ENCODE results near the gene ROM1.
"Not testable (repeated sequence)": the region's sequence is repeated elsewhere in the genome, so short reads cannot be mapped to it uniquely, and the experiment has no call there.

The ROM1 gene

DNA sequence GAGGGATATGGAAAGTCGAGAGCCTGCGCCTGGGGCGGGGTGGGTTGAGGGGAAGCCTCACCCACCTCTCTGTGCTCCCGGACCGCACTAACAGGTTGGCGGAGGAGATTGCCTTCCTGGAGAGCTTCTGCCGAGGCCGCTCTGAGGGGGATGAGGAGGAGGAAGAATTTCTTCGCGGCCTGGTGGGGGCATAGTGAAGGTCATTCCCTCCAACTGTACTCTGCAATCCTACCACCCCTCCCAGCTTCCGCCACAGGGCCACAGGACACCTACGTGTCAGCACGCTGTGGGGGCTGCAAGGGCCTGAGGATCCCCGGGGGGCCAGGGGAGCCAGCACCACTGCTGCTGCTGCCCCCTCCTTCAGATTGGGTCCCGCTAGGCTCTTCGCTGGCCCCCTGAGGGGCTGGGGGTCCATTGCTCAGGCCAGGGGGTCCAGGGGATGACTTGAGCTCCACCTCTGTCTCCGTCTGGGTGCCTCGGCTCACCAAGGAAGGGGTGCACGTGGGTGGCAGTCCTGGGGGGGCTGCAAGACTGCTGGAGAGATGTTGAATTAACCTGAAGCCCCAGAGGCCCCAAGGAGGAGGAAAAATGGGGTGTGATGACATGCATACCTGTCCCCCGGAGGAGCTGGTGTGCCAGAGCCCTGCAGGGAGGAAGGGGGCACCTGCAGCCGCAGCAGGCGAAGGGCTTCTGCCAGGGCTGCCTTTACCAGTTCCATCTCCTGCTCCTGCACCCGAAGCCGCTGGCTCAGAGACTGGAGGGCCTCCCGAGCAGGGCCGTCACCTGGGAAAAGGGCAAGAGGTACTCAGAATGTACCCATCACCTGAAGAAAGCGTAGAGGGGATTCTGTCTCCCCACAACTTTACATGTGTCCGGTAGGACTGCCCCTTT, 2.0 kb upstream of the ROM1 start:
- no peak for DNase-seq

- peak; percentile 31 for DNase-seq
These were observed 1.2 kb upstream of the ROM1 start for GRCh38 chr11:62611705-62612365.

- DNase-seq, result no peak
These were observed 278 bp downstream of the ROM1 start for GRCh38 chr11:62613291-62613778.

GRCh38 chr11:62614275-62614674, 1.2 kb downstream of the ROM1 start:
- DNase-seq, result no peak

DNA sequence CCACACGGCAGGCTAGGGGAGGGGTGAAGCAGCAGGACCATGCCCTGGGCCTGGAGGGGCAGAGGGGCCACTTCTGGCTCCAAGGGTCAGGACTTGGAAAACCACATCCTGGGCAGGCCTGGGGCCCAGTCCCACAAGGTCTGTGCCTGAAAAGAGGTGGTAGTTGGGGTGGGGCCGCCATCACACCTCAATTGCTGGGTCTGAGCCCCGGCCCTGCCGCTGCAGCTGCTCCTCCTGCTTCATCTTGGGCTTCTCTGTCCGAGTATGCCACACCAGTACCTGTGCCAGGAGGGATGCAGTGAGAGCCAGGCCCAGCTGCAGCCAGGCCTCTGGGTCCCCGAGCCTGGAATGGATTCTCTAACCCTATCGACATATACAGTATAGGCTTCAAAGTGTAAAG, 2.5 kb downstream of the ROM1 start:
- DNase-seq, result no peak

GRCh38 chr11:62616957-62617356, 3.9 kb downstream of the ROM1 start:
- DNase-seq, result not testable (repeated sequence)

DNA sequence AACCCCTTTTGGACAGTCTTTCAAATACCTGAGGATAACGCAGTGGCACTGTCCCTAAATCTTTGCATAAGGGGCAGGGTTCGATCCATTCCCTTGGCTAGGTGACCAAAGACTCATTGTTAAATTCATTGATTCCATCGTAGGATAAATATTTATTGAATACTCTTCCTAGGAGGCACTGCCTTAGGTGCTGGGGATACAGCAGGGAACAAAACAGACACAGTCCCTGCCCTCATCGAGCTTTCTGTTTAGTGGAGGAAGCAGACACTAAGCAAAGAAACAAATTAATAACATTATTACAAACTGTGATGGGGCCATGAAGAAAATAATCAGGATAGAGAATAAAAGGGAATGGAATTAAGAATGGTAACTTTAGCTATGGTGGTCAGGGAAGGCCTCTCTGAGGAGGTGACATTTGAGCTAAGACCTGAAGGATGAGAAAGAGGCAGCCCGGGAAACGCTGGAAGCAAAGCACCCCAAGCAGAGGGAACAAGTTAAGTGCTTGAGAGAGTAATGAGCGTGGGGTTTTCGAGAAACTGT, 8.0 kb downstream of the ROM1 start:
- no peak for DNase-seq

- DNase-seq, result peak; percentile 96
These were observed 8.8 kb downstream of the ROM1 start, which contains the start of gene B3GAT3 for GRCh38 chr11:62621567-62622470. Gene B3GAT3, minus strand, starts transcription at chr11:62621986. Its CDS starts 39 bp downstream, at chr11:62621947.

DNA sequence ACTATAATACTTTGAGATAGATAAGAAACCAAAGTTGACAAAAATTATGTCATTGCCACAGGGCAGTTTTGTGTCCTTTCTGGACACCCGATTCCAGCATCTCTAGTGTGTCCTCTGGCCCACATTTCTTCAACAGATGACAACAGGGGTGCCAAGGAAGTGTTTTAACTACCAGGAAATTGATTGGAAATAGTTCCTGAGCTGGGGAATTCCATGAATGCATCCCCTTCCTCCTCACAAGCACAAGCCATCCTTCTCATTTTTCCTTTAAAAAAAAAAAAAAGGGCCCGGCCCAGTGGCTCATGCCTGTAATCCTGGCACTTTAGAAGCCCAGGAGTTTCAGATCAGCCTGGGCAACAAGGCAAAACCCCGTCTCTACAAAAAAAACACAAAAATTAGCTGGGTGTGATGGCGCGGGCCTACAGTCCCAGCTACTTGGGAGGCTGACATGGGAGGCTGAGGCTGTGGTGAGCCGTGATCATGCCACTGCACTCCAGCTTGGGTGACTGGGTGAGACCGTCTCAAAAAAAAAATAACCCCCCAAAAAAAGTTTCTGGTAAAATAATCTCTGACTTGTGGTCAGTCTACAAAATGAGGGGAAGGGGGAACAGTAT, 9.5 kb downstream of the ROM1 start:
- no peak for DNase-seq

DNA sequence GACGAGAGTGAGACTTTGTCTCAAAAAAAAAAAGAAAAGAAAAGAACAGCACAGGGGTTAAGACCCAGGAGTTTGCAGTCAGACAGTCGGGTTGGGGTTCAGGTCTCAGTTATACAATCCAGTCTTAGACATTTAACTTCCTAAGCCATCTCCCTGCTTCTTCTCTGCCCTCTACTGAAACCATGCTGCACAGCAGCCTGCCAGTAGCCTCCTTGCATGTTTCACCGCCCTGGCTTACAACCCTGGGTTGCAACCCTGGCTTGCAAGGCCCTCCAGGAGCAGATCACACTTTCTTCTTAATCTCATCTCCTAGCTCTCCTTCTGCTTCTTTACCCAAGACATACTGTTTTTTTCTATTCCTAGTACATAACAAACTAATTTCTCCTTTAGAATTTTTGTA, 14.7 kb downstream of the ROM1 start:
- no peak for DNase-seq

GRCh38 chr11:62632492-62632891, 19.4 kb downstream of the ROM1 start:
- DNase-seq, result no peak

GRCh38 chr11:62644220-62644619, 31.2 kb downstream of the ROM1 start:
- DNase-seq, result no peak

GRCh38 chr11:62645671-62645945, 32.6 kb downstream of the ROM1 start:
- no peak for DNase-seq

DNA sequence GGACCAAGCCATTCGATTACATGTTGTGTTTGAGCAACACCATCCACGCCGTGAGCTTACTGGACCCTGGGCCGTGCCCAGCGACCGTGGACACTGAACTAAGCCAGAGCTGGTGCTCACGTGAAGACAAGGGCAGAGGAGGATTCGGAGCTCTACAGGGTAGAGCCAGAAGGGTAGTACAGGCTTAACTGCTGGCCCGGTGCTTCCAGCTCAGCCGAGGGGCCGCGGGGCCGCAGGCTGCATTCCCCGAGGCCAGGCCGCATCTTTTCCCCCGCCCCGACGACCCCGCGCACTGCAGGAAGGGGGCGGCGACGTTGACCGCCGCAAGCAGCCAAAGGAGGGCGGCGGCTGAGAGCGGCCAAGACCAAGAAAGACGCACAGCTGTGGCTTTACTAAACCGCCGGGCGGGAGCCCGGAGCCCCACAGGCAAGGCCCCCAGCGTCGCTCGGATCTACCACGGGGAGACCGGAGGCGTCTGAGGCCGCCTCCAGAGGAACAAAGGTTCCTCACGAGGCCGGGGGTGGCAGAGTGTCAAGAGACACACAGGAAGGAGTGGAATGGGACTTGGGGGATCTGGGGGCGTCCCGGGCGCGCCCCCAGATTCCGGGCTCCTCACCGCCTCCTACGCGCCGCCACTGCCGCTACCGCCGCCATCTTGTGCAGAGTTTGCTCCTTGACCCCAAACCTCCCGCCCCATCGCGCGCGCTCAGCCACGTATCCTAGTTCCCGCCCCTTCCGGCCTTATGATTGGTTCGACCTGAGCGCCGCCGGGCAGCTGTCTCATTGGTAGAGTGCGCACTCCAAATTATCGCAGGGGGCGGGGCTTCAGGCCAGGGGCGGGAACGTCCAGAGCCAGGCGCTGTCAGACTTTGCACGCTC, 33.1 kb downstream of the ROM1 start, which contains the start of gene GANAB:
Gene GANAB (minus strand): TSS at position 668 of the 879 bp plus-strand sequence. CDS start 14 bp downstream, at position 654.
- DNase-seq, result peak; percentile 98

GRCh38 chr11:62646825-62647608, 34.0 kb downstream of the ROM1 start:
- no peak for DNase-seq

DNA sequence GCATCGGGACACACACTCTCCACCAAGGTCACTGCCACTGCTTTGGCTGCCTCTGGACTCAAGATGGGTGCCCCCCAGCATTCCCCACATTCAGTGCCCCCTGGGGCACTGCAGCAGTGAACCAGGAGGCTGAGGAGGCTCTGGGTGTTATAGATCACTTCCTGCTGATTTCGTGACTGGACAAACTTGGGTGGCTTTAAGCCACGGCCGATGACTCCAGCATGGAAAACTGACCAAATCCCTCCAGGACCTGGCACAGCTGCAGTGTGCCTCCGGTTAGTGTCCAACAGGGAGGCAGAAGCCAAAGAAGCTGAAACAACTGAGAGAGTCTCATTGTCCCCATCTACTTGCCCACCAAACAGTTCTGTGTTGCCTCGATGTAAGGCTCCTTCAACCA, 34.5 kb downstream of the ROM1 start:
- DNase-seq, result no peak

- DNase-seq, result no peak
These were observed 35.3 kb downstream of the ROM1 start for GRCh38 chr11:62648185-62648966.

GRCh38 chr11:62648967-62649364, 35.9 kb downstream of the ROM1 start:
- DNase-seq, result no peak

- DNase-seq, result no peak
These were observed 36.4 kb downstream of the ROM1 start for GRCh38 chr11:62649486-62649885.

All from T-helper 9 cell (primary cell).